Fibroblast of lung (primary cell): ENCODE data around the gene PANK4.

ENCODE experiments used
- CTCF ChIP-seq, 2 donors: IDR thresholded peaks in 1 of 2; conservative IDR thresholded peaks in 1 of 2; 1 replicate in 1 of 2; 2 replicates in 1 of 2; pipeline ENCODE4 v1.5.1; 2011 to 2012; ENCODE audit warnings: low read length in 2 of 2, control low read depth in 1 of 2, inconsistent platforms in 1 of 2, low read depth in 1 of 2, mild to moderate bottlenecking in 1 of 2
- EZH2 ChIP-seq: IDR thresholded peaks from 2 replicates; pipeline ENCODE4 v1.5.1; 2012; ENCODE audit warnings: low read length, control low read depth, mild to moderate bottlenecking; ENCODE audit errors: missing control alignments

GRCh38 chr1:2503554-2504224 is 22.7 kb downstream of the PANK4 start:
- TF ChIP-seq CTCF (conservative IDR thresholded peaks at IDR 0.05 in 1 of 2, IDR thresholded peaks at IDR 0.05 in 1 of 2; ENCODE audit: low read depth in 1 of 2, low read length in 2 of 2) (no peak), EZH2 (no peak)
